HG03103 (cell line): ENCODE data around the gene CEP76.
A peak's percentile ranks its signal among the peaks of the same experiment; 100 is the strongest.

ENCODE experiments used
- ATAC-seq: cut with Tn5 transposase; IDR thresholded peaks from one replicate; pipeline ENCODE4 v1.9.1; 2021; ENCODE audit warnings: low read depth; ENCODE audit not compliant: unreplicated experiment

Gene CEP76, protein sequence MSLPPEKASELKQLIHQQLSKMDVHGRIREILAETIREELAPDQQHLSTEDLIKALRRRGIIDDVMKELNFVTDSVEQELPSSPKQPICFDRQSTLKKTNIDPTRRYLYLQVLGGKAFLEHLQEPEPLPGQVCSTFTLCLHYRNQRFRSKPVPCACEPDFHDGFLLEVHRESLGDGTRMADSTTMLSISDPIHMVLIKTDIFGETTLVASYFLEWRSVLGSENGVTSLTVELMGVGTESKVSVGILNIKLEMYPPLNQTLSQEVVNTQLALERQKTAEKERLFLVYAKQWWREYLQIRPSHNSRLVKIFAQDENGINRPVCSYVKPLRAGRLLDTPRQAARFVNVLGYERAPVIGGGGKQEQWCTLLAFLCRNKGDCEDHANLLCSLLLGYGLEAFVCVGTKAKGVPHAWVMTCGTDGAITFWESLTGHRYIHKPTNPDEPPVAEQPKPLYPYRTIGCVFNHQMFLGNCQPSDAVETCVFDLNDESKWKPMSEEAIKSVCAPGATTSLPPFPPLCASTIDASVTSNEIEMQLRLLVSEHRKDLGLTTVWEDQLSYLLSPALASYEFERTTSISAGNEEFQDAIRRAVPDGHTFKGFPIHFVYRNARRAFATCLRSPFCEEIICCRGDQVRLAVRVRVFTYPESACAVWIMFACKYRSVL

DNA sequence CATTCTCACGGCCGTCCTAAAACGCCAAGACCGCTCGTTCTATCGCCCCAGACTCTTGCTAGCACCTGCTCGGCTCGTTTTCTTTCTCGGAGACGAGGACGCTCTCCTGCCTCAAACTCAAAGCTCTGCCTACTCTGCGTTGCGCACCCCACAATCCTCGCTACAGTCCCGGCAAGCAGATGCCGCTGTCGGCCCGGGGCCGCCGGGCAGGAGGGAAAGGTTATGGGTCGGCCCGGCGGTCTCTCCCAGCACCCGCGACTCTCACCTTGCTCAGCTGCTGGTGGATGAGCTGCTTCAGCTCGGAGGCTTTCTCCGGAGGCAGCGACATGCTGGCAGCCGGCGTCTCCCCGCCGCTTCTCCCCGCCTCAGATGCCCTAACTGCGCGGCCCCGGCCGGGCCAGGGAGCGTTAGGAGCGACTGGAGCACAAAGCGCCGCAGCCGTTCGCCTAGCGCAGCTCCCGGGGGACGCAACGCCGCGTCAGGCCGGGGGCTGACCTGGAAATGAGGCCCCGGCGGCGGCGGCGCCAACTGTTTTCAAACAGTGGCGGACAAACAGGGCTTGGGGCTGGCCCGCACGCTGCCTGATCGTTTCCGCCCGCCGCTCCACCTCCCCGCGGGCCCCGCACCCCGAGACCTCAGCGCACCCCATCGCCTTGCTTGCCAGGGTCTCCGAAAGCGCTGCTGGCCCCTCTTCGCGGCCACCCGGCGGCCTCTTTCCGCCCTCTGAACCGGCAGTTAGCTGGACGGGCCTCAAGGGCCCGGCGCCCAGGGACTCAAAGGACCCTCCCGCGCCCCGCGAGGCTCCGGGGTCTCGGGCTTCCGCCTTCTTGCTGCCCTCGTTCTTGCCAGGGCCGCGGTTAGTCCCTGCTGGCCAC, at the start of gene CEP76, which contains the start of gene PSMG2:
Gene CEP76, minus strand, starts transcription at position 503 of the 875 bp plus-strand sequence. Its CDS starts 175 bp downstream, at position 328.
Gene PSMG2, plus strand, starts transcription at position 822 of the 875 bp plus-strand sequence. CDS start 66 bp downstream, outside the sequence.
- peak; percentile 76 for ATAC-seq

DNA sequence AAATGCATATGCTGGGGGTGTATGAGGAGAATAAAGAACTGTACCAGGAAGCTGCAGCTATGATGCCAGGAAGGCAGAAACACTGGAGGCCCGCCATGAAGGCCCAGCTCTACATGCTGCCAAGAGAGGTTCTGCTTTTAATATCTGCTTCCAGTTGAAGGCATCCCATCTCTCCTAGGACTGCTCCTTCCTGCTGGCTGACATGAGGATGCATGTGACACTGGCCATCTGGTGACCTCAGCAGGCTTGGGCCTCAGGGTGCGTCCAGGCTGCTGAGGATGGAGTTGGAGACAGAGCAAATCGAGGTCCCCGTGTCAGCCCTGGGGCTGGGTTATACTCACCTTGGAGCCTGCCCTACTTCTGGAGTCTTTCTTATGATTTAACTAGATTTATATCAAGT, 49.4 kb upstream of the CEP76 start:
- ATAC-seq = no peak

DNA sequence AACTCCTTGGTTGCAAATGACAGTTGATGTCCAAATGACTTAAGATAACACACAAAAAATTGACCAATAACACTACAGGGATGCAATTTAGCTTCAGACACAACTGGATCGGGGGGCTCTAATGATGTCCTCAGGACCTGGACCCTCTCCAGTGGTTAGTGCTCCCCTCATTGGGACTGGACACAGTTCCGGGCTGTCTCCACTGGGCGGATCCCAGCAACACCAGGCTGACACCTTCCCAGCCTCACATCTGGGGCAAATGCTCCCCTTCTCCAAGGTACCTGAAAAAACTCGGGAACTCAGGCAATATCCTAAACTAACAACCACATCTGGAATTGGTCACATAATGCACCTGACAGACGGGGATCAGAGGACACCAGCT, 49.0 kb upstream of the CEP76 start:
- no peak for ATAC-seq

DNA sequence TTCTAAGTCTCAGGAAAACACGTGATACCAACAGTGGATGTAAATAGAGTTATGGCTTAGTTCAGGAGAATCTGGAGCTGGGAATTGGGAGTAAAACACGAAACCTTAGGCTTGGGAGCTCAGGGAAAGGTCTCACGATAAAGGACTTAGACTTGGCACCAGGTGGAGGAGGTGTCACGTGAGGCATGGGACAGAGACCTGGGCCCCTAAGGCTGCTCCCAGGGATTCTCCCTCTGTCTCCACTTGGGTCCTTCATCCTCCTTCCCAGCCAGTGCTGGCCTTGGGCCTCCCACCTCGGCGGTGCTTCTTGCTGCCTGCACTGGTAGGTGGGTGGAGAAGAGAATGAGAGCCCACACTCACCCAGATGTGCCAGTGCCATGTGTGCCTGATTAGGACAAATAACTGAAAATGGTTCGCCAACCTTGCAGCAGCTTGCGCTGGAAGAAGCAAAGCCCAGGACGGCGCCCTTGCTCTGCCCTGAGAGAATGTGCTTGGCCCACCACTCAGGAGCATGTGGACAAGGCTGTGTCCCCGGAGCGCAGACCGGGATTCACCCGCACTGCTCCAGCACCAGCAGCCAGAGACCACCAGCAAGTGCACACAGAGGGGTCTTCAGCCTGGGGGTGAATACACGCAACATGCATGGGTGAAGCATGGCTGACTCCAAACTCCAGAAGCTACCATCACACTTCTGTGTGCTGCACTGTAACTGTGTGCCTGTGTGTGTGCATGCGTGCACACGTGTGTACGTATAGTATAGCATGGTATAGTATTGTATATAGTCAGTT, 48.4 kb upstream of the CEP76 start:
- no peak for ATAC-seq

DNA sequence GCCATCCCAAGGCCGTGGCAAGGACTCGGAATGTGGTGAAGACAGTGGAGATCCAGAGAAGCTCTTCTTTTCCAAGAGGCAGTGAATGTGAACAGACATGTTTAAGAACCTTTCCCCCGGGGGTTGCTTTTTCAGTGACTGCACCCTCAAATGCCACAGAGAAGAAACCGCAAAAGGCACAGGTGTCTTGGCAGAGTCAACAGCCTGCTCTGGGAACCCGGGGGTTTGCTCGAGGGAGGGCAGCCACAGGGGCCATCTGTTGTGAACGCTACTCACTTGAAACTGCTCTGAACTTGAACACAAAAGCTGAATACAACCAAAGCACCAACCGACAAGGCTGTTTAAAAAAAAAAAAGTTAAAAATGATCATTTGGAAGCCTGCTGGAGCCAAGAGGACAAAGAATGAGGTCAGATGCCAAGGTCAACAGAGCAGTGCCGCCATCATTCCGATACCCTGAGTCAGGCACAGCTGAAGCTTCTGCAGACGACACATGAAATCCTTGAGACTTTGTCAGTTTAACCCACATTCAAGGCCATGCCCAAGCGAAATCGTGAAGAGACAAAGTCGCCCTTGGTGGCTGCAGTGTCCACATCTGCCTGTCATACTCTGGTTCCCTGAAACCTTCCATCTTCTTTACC, 47.7 kb upstream of the CEP76 start:
- ATAC-seq = peak; percentile 67

DNA sequence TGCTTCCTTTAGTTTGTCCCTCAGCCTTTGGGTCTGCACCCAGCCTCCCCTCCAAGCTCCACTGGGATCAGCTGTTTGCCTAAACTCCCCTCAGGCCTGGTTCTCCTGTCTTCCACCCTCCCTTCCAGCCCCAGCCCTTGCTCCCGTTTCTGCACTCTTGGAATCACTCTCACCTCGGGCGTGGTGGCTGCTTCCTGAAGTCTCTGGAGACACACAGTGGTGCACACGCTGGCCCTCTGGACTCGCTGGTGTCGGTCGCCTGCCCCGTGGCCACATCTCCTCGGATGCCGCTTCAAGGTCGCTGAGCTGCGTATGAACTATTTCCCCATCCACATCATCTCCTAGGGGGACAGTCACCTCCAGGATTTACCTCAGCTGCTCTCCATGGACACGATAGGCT, 46.6 kb upstream of the CEP76 start:
- no peak for ATAC-seq

DNA sequence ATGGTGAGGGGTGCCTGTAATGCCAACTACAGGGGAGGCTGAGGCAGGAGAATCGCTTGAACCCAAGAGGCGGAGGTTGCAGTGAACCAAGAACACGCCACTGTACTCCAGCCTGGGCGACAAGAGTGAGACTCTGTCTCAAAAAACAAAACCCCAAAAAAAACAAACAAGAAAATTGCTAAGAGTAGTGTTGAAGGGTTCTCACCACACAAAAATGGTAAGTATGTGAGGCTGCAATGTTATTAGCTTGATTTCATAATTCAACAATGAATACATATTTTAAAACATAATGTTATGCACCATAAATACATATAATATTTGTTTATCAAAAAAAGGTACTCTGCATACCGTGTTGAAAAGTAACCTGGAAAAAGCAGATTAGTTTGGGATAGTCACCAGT, 46.1 kb upstream of the CEP76 start:
- ATAC-seq = no peak

DNA sequence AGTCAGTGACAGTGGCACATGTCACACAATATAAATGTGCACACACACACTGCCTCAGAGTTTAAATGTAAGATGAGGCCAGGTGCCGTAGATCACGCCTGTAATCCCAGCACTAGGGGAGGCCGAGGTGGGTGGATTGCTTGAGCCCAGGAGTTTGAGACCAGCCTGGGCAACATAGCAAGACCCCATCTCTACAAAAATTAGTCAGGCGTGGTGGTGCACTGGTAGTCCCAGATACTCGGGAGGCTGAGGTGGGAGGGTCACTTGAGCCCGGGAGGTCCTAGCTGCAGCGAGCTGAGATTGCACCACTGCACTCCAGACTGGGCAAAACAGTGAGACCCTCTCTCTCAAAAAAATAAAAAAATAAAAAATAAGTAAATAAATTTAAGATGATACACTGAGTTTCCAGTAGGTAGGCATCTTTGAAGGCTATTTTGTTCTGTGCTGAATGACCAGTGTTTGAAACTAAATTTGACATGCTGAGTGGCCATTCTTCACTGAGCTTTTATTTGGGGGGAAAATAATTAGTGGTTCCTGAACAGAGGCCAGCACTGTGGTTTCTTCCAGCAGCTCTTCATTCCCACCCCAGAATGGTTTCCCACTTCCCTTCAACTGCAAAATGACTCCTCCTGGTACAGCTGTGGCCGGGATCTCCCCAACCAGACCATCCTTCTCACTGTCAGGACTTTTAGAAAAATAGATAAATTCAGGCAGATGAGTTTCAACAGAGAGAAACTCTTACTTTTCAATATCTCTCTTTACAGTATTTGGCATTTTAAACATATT, 45.2 kb upstream of the CEP76 start:
- ATAC-seq = no peak

DNA sequence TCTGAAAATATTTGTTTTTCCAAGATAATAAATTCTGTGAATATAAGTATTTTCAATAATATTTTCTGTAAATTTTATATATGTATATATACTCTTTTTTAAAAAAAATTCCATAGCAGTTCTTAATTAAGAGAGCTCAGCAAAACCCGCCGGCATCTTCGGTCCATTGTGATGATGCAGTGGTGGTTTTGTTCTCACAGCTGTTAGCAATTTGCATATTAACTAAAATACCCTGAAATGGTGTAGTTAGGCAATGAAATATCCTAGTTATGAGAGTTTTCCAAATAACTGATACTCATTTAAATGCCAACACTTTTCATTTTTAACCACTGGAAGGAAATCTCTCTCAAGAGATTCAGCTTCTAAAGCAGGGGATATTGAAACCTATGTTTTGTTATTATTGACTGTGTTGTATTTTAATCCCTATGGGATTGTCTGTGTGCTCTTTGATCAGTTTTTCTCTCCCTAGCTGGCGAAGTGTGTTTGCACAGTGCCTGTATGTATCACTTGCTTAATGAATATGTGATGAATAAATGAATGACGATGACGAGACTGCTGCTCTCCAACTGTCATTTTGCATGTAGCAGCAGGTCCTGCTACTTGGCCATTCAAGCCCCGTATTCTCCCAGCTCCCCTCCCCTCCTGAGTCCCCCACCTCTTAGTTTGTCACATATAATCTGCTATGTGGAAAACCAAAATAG, 42.7 kb upstream of the CEP76 start:
- ATAC-seq = no peak

DNA sequence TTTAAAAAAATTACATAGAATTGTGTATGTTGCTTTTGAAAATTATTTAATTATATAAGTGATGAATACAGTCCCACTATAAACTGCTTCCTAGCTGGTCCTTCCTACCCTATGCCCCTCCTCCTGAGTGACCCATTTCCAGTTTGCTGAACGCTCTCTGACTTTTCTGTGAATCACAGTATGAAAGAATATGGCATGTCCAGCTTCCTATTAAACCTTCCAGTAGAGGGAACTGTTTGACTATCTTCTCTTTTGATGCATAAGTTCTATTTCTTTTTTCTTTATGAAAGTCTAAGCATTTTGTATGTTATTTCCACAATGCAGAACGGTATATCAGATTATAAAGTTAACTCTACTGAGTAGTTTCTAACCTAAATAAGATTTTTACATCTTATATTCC, 41.6 kb upstream of the CEP76 start:
- no peak for ATAC-seq

DNA sequence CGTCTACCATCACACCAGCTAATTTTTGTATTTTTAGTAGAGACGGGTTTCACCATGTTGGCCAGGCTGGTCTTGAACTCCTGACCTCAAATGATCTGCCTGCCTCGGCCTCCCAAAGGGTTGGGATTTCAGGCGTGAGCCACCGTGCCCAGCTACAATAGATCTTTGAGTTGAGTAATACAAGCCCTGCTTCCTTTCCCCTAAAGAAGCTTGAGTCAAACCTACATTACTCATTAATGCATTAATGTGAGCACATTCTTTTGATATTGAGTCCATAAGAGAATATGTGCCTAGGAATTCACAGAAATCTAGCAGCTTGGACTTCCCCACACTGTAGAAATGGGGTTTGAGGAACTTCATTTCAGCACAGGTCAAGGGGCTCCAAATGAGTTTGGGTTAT, 39.9 kb upstream of the CEP76 start:
- no peak for ATAC-seq

DNA sequence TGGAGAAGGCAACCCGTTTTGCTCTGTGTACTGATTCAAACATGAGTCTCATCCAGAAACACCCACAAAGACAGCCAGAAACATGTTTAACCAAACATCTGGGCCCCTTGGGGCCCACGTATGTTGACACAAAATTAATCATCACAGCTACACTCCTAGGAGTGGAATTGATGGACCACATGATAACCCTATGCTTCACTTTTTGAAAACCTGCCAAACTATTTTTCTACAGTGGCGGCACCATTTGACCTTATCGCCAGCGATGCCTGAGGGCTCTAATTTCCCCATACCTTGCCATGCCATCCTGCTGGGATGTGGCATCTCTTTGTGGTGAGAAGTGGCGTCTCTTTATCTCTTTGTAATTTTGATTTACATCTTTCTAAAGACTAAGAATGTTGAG, 38.8 kb upstream of the CEP76 start:
- no peak for ATAC-seq

DNA sequence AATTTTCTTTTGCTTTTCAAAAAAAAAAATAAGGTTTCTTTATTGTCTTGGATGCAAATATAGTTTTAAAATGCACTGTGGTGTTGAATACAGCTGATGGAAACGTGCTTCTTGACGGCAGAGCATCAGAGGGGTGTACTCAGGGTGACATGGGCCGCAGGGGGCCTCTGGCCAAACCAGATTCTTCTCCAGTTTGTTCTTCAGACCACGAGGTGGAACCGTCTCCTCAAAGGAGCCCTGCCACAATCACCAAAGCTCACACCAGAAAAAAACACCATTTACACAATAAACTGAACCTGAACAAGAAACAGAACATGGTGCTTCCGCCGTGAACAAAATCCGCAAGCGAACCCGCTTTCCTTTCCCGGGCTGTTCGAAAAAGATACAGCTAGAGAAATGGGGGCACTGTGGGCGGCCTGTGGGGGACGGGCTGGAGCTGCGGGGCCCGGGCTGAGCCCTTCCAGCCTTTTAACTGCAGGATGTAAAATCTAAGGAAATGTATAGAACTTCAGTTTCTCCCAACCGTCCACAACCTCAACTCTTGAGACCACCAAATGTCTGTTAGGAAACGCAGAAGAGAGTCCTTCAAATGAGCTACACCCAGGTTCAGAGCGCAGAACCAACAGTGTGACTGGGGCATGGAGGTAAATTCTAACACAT, 34.9 kb upstream of the CEP76 start:
- ATAC-seq = no peak

DNA sequence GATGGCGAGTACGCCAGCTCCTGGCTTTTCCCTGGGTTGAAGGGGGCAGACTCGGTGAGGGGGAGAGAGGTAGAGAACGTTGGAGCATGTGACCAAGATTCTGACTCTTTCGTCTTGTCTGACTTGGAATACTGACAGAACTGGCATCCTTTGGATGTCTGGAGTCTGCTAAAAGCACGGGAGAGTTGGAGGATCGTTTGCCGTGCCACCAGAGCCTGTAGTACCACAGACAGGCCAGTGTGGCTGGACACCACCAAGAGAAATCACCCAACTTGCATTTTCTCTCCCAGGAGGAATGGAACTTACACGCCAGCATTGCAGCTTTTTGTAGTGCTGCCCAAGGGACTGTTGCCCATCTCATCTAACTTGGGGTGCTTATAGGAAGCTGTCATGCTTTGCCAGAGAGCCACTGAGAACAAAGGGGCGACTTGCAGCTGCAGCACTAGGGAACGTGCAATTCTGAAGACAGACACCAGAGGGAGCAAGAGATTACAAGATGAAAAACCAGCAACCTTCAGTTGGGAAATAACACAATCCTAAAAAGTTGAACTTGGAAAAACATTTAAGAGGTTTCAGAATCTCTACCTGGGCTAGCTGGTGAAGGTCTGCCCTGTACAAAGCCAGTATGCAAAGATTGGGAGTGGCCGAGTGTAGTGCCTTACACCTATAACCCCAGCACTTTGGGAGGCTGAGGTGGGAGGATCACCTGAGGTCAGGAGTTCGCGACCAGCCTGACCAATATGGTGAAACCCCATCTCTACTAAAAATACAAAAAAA, 24.4 kb upstream of the CEP76 start:
- ATAC-seq = no peak

DNA sequence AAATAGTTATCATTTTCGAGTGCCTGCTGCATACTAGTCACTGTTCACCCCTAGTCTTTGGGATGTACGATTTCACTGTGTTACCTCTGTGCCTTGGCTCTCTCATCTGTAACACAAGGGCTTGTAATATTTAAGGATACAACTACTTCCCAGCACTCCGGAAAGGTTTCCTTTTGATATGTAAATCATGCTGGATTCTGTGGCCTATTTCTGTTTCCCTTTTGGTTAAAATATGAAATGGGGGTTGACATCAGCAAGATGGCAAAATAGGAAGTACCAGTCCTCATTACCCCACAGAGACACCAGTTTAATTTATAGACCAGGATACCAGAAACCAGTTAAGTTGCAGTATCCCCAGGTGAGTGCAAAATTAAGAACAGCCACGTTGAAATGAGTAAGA, 23.8 kb upstream of the CEP76 start:
- no peak for ATAC-seq

DNA sequence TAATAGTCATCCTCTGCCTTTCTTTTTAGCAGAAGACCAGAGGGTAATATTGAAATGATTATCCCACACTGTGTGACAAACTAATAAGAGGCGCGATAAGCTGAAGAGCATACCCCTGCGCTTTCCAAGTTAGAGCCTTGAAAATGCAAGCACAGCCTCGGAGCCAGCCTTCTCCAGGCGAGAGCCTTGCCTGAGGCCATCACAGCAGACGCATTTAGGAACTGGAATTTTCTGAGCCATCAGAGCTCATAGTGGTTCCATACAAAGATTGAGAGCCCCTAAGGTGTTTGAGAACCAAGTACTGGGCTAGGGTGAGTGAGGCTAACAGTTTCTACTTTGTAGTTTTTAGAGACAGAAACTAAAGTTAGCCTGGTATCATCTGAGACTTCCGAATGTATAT, 20.2 kb upstream of the CEP76 start:
- no peak for ATAC-seq
